A673 (cell line): Measurements from ENCODE around the gene PGRMC1. TPM values are rescaled to one million over a fixed set of nuclear protein-coding genes. Genes with fewer than 3 reads are reported as not detected.

Source experiments
- BruUV-seq: library from RNA; stranded (reverse); fragments of 400-500 nt; replicated peaks from 2 replicates; lab custom pipeline; 2021; lab: Mats Ljungman, UMichigan
- CTCF ChIA-PET: fragments of 300-600 bp; sonication (Branson Sonifier 250); formaldehyde crosslinking; loops from one replicate; lab custom pipeline; 2022; ENCODE audit warnings: antibody characterized with exemption; lab: Charles Lee
- POLR2A ChIA-PET: fragments of 300-600 bp; sonication (Branson Sonifier 250); formaldehyde crosslinking; loops from one replicate; lab custom pipeline; 2022; ENCODE audit warnings: antibody characterized with exemption; ENCODE audit not compliant: low non-redundant PET; lab: Charles Lee
- DNase-seq: peaks from one replicate; pipeline ENCODE4 v3.0.0-alpha.2; 2015; ENCODE audit warnings: low spot score
- H3K27ac ChIP-seq: fragments of 200-600 bp; sonication (generic); 2 replicates; pipeline ENCODE4 v1.5.1; 2016; ENCODE audit warnings: mixed run types, low read depth, mild to moderate bottlenecking, mixed read lengths, antibody characterized with exemption, low read length; ENCODE audit not compliant: poor library complexity, severe bottlenecking
- H3K27me3 ChIP-seq: fragments of 200-600 bp; sonication (generic); replicated peaks from 2 replicates; pipeline ENCODE4 v1.6.1; 2017; ENCODE audit warnings: mixed run types, low read depth, mild to moderate bottlenecking, mixed read lengths, antibody characterized with exemption, low read length; ENCODE audit not compliant: insufficient read depth, poor library complexity
- H3K36me3 ChIP-seq: fragments of 200-600 bp; sonication (generic); 2 replicates; pipeline ENCODE4 v1.6.1; 2016; ENCODE audit warnings: mixed run types, mild to moderate bottlenecking, mixed read lengths, antibody characterized with exemption, low read length; ENCODE audit not compliant: insufficient read depth, poor library complexity, severe bottlenecking
- H3K4me1 ChIP-seq: fragments of 200-600 bp; sonication (generic); 2 replicates; pipeline ENCODE4 v1.6.1; 2017; ENCODE audit warnings: mixed run types, mild to moderate bottlenecking, mixed read lengths, antibody characterized with exemption, low read length; ENCODE audit not compliant: insufficient read depth, poor library complexity, severe bottlenecking
- H3K4me3 ChIP-seq: fragments of 200-600 bp; sonication (generic); 2 replicates; pipeline ENCODE4 v1.5.1; 2016; ENCODE audit warnings: low read depth, mixed run types, mild to moderate bottlenecking, mixed read lengths, low read length; ENCODE audit not compliant: poor library complexity, severe bottlenecking
- H3K9me3 ChIP-seq: fragments of 200-600 bp; sonication (generic); 2 replicates; pipeline ENCODE4 v1.6.1; 2016; ENCODE audit warnings: mixed run types, low read depth, mild to moderate bottlenecking, mixed read lengths, antibody characterized with exemption, low read length; ENCODE audit not compliant: poor library complexity, severe bottlenecking
- CTCF ChIP-seq: fragments of 300-800, 200-600 bp; sonication (generic); conservative IDR thresholded peaks from 2 replicates; pipeline ENCODE4 v1.5.1; 2017; ENCODE audit warnings: low read depth, mild to moderate bottlenecking, antibody characterized with exemption, low read length, moderate library complexity, mixed read lengths
- EZH2 ChIP-seq: fragments of 200-600 bp; sonication (generic); IDR thresholded peaks from 2 replicates; pipeline ENCODE4 v1.6.1; 2017; ENCODE audit warnings: borderline replicate concordance, low read depth, mild to moderate bottlenecking, mixed read lengths, antibody characterized with exemption, low read length; ENCODE audit not compliant: poor library complexity, severe bottlenecking
- intact Hi-C: fragments of 100-400 bp; cut with micrococcal nuclease; formaldehyde crosslinking; loops from one replicate; pipeline ENCODE4 v1.10.0; 2022; ENCODE audit not compliant: unreplicated experiment
- total RNA-seq: library from RNA; stranded (reverse); gene quantifications from 2 replicates; pipeline ENCODE4 v1.2.3, GENCODE V29; 2021

Gene PGRMC1
- total RNA-seq, 1 experiment from 2014 or later: 133 TPM

DNA sequence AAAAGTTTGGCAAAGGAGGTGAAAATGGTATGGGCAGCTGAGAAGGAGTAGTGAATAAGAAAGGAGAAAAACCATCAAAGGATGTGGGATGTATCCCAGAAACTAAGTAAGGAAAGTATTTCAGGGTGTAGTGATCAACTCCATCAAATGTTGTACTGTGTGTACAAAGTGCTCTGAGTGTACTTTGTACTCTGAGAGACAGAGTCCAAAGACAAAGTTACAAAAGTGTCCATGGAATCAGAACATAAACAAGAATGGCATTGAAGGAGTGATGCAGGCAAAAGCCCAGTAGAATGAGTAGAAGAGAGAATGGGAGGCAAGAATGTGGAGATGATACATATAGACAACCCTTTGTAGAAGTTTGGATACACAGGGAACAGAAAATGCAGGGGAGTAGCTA, 12.3 kb upstream of the PGRMC1 start:
- BruUV-seq: no TSS peak
- DNase-seq: no peak
- TF ChIP-seq CTCF: no peak
- no peak for TF ChIP-seq EZH2
- H3K4me3 ChIP-seq: no peak overlapping the region
- H3K27ac ChIP-seq: no peak overlapping the region
- H3K27me3 ChIP-seq: no peaks in the 10 kb centered on the region
- H3K9me3 ChIP-seq: no peaks in the 10 kb centered on the region
- CTCF ChIA-PET: no interaction called here
- POLR2A ChIA-PET: interaction anchor here (0.7 kb wide), 1 partner anchor 380 kb away, joined by 4 read pairs; no protein-coding TSS in a partner anchor
- intact Hi-C loops: no loop called here
- no peaks in the 10 kb centered on the region for H3K36me3 ChIP-seq
- H3K4me1 ChIP-seq: no peaks in the 10 kb centered on the region

DNA sequence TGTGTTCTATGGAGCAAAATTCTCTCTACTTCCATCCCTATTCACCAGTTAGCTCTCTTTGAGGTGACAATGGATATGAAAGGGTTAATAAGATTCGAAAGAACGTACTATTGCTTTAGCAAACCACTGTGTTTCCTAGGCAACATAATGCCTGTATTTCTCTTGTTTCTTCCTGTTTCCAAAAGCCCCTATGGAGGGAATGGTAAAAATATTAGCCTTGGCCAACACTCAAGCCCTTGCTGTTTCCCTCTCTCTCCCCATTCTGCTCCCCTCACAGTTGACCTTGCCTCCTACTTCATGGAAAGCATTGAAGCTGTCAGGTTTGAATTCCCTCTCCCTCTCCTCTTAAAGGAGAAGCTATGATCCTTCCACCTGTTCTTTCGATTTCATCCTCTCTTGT, 9.6 kb upstream of the PGRMC1 start:
- ChIA-PET POLR2A (no interaction called here), CTCF (no interaction called here)
- no peaks in the 10 kb centered on the region for H3K9me3 ChIP-seq
- H3K27ac ChIP-seq: no peak overlapping the region
- no peaks in the 10 kb centered on the region for H3K27me3 ChIP-seq
- no TSS peak for BruUV-seq
- no peak overlapping the region for H3K4me3 ChIP-seq
- intact Hi-C loops: no loop called here
- TF ChIP-seq CTCF (no peak), EZH2 (no peak)
- no peak for DNase-seq
- H3K4me1 ChIP-seq: no peaks in the 10 kb centered on the region
- H3K36me3 ChIP-seq: no peaks in the 10 kb centered on the region

- Histone ChIP-seq H3K27me3 (no peaks in the 10 kb centered on the region), H3K36me3 (no peaks in the 10 kb centered on the region), H3K4me1 (no peaks in the 10 kb centered on the region), H3K27ac (no peak overlapping the region), H3K4me3 (no peak overlapping the region), H3K9me3 (no peaks in the 10 kb centered on the region)
- TF ChIP-seq CTCF (no peak), EZH2 (no peak)
- DNase-seq: peak; percentile 14
- no TSS peak for BruUV-seq
- intact Hi-C loops: no loop called here
- CTCF ChIA-PET: no interaction called here
- POLR2A ChIA-PET: no interaction called here
Observed at GRCh38 chrX:119228512-119229252, 7.4 kb upstream of the PGRMC1 start.
